ACC112 (cell line): Measurements from ENCODE around the gene RHOG.

Source experiments
- H2AFZ ChIP-seq: fragments of 200-600 bp; sonication (generic); one replicate; pipeline ENCODE4 v1.6.0; 2017; ENCODE audit warnings: antibody characterized with exemption, low read length; ENCODE audit not compliant: unreplicated experiment
- H3K27ac ChIP-seq: fragments of 200-600 bp; sonication (generic); 2 replicates; pipeline ENCODE4 v1.5.1; 2014; ENCODE audit warnings: low read depth, mild to moderate bottlenecking, antibody characterized with exemption, low read length, moderate library complexity
- H3K27me3 ChIP-seq: fragments of 200-600 bp; sonication (generic); 2 replicates; pipeline ENCODE4 v1.6.1; 2014; ENCODE audit warnings: mild to moderate bottlenecking, antibody characterized with exemption, low read length, moderate library complexity, mixed read lengths; ENCODE audit not compliant: insufficient read depth
- H3K36me3 ChIP-seq: fragments of 200-600 bp; sonication (generic); 2 replicates; pipeline ENCODE4 v1.6.1; 2016; ENCODE audit warnings: mild to moderate bottlenecking, antibody characterized with exemption, low read length, moderate library complexity, mixed read lengths; ENCODE audit not compliant: insufficient read depth
- H3K4me1 ChIP-seq: fragments of 200-600 bp; sonication (generic); one replicate; pipeline ENCODE4 v1.6.1; 2016; ENCODE audit warnings: low read length, mixed read lengths; ENCODE audit not compliant: insufficient read depth, unreplicated experiment, control insufficient read depth
- H3K4me3 ChIP-seq: fragments of 200-600 bp; sonication (generic); 2 replicates; pipeline ENCODE4 v1.5.1; 2014; ENCODE audit warnings: mild to moderate bottlenecking, low read depth, low read length
- H3K79me2 ChIP-seq: fragments of 200-600 bp; sonication (generic); one replicate; pipeline ENCODE4 v1.6.0; 2016; ENCODE audit warnings: low read length; ENCODE audit not compliant: control insufficient read depth, unreplicated experiment, insufficient read depth

Gene RHOG

DNA sequence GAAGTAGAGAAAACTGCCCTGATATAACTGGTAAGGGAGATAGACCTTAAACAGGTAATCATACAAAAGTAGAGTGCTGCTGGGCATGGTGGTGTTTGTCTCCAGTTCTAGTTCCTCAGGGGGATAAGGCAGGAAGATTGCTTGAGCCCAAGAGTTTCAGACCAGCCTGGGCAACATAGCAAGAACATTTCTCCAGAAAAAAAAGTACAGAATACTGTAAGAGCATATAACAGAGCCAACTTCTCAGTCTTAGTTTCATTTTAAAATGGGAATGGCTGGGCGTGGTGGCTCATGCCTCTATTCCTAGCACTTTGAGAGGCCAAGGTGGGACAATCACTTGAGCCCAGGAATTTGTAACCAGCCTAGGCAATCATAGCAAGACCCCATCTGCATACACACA is 4.5 kb upstream of the RHOG start:
- H3K79me2 ChIP-seq: peaks cover 4% of the 10 kb centered on the region
- H3K4me3 ChIP-seq: no peak overlapping the region
- H3K4me1 ChIP-seq: peaks cover 6% of the 10 kb centered on the region
- H3K36me3 ChIP-seq: no peaks in the 10 kb centered on the region
- H3K27me3 ChIP-seq: no peaks in the 10 kb centered on the region
- no peak overlapping the region for H3K27ac ChIP-seq
- H2AFZ ChIP-seq: no peak overlapping the region

- Histone ChIP-seq H3K4me1 (peaks cover 11% of the 10 kb centered on the region), H3K27me3 (no peaks in the 10 kb centered on the region), H2AFZ (no peak overlapping the region), H3K4me3 (no peak overlapping the region), H3K36me3 (no peaks in the 10 kb centered on the region), H3K27ac (no peak overlapping the region), H3K79me2 (peaks cover 24% of the 10 kb centered on the region)
Observed at GRCh38 chr11:3843326-3843725, 2.6 kb upstream of the RHOG start.

DNA sequence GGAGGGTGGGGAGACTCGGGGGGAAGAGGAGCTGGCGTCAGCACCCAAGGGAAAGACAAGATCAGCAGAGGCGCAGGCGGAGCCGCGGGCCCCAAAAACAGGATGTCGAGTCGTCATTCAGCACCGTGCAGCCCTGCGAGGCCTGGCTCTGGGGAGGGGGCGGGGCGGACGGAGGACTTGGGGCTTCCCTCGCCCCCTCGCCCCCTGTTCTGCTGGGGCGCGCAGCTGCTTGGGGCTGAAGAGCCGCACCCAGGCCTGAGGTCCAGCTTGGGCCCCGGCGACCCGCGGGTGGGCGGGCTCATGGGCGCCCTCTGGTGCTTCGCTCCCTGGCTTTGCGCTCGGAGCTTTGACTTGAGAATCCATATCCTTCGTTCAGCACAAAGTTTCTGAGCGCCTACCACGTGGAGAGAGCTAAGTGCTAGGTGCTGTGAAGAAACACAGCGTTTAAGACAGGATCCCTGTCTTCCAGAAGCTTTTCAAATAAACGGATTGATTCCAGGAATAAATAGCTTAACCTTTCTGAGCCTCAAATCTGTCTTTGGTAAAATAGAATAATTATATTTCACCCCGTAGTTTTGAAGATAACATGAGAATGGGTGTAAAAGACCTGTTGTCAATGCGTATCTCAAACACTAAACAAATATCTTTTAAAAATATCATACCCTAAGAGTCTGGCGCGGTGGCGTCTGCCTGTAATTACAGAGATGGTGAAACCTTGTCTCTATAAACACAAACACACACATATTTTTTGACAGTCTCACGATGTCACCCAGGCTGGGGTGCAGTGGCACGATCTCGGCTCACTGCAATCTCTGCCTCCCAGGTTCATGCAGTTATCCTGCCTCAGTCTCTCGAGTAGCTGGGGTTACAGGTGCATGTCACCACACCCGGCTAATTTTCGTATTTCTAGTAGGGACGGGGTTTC is 929 bp upstream of the RHOG start:
- H2AFZ ChIP-seq: peak overlapping the region; percentile 64
- H3K4me1 ChIP-seq: peaks cover 27% of the 10 kb centered on the region
- H3K27ac ChIP-seq: peak overlapping the region; percentile 82
- peak overlapping the region; percentile 91 for H3K4me3 ChIP-seq
- H3K27me3 ChIP-seq: no peaks in the 10 kb centered on the region
- H3K36me3 ChIP-seq: no peaks in the 10 kb centered on the region
- H3K79me2 ChIP-seq: peaks cover 39% of the 10 kb centered on the region

GRCh38 chr11:3840004-3840869 is 522 bp downstream of the RHOG start:
- Histone ChIP-seq H3K36me3 (no peaks in the 10 kb centered on the region), H3K27me3 (no peaks in the 10 kb centered on the region), H3K79me2 (peaks cover 52% of the 10 kb centered on the region), H3K4me1 (peaks cover 35% of the 10 kb centered on the region), H3K27ac (peak overlapping the region; percentile 82), H2AFZ (no peak overlapping the region), H3K4me3 (peak overlapping the region; percentile 91)

- Histone ChIP-seq H2AFZ (no peak overlapping the region), H3K79me2 (peaks cover 69% of the 10 kb centered on the region), H3K36me3 (no peaks in the 10 kb centered on the region), H3K27ac (no peak overlapping the region), H3K4me1 (peaks cover 44% of the 10 kb centered on the region), H3K4me3 (peak overlapping the region; percentile 2; the same call in 1 of the 2 replicates), H3K27me3 (no peaks in the 10 kb centered on the region)
Observed at GRCh38 chr11:3838504-3838903, 2.3 kb downstream of the RHOG start.

GRCh38 chr11:3837793-3838192 is 3.0 kb downstream of the RHOG start:
- no peak overlapping the region for H3K27ac ChIP-seq
- no peaks in the 10 kb centered on the region for H3K27me3 ChIP-seq
- H3K79me2 ChIP-seq: peaks cover 75% of the 10 kb centered on the region
- peak overlapping the region; percentile 7; the same call in 1 of the 2 replicates for H3K4me3 ChIP-seq
- no peaks in the 10 kb centered on the region for H3K36me3 ChIP-seq
- H3K4me1 ChIP-seq: peaks cover 44% of the 10 kb centered on the region
- H2AFZ ChIP-seq: no peak overlapping the region

DNA sequence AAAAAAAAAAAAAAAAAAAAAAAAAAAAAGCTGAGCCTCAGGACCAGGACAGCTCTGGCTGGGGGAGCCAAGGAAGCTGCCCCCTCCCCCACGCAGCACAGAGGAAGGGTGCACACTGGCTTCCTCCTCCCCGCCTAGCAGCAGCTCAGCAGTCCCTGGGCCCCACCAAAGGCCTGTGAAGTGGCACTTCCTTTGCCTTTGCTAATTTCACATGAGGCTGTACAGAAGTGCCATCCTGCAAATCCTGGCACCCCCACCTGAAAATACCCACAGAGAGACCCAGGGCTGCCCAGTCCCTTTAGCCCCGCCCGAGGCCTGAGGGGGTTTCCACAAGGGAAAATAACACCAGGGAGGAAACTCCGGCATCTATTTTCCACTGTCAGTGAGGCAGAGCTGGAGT is 3.9 kb downstream of the RHOG start:
- H3K27ac ChIP-seq: no peak overlapping the region
- peaks cover 40% of the 10 kb centered on the region for H3K4me1 ChIP-seq
- no peak overlapping the region for H3K4me3 ChIP-seq
- peaks cover 84% of the 10 kb centered on the region for H3K79me2 ChIP-seq
- H3K36me3 ChIP-seq: no peaks in the 10 kb centered on the region
- H3K27me3 ChIP-seq: no peaks in the 10 kb centered on the region
- no peak overlapping the region for H2AFZ ChIP-seq

- H3K79me2 ChIP-seq: peaks cover 95% of the 10 kb centered on the region
- peaks cover 38% of the 10 kb centered on the region for H3K4me1 ChIP-seq
Observed at GRCh38 chr11:3835751-3836150, 5.0 kb downstream of the RHOG start.

DNA sequence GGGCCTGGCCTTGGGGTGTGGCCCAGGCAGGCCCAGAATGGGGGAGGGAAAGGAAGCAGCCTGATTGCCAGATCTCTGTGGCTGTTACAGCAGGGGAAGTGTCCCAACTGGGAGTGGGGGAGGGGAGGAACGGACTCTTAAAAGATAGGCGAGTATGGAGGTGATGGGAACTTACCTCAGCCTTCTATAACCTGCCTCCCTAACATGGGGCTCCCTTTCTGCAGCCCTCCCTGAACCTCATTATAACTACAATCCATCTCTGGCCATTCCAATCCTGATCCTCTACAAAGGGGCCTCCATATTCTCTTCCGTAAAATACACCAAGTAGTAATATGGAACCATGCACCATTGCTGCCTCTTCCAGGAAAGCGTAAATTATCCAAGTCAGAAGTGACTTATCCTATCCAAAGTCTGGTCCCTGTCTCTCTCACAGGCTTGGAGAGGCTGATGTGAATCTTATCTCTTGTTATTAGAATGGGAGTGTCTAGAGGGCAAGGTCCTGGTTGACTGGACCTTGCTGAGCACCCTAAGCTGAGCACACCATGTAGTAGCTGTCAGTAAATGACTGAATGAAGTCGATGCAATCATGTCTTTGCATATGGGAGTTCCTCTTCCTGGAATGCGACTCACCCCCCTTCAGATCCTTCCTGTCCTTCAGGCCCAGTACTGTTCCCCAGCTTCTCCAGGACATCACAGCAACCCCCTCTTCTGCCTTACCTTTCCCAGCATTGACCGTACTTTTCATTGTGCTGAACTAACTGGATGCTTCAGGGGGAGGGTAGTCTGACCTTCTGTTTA is 5.9 kb downstream of the RHOG start:
- H3K27ac ChIP-seq: no peak overlapping the region

More at GRCh38 chr11:3835751-3836150, 5.0 kb downstream of the RHOG start:
- H3K4me3 ChIP-seq: no peak overlapping the region
- no peaks in the 10 kb centered on the region for H3K36me3 ChIP-seq
- no peaks in the 10 kb centered on the region for H3K27me3 ChIP-seq
- no peak overlapping the region for H2AFZ ChIP-seq
- H3K27ac ChIP-seq: no peak overlapping the region

GRCh38 chr11:3834349-3834663 is 6.5 kb downstream of the RHOG start:
- Histone ChIP-seq H3K36me3 (no peaks in the 10 kb centered on the region), H3K27ac (no peak overlapping the region), H3K79me2 (peaks cover 92% of the 10 kb centered on the region), H3K27me3 (no peaks in the 10 kb centered on the region), H2AFZ (no peak overlapping the region), H3K4me3 (no peak overlapping the region), H3K4me1 (peaks cover 38% of the 10 kb centered on the region)

More for the DNA sequence above, 5.9 kb downstream of the RHOG start:
- Histone ChIP-seq H2AFZ (no peak overlapping the region), H3K4me3 (no peak overlapping the region; the same call in 1 of the 2 replicates), H3K79me2 (peaks cover 95% of the 10 kb centered on the region), H3K4me1 (peaks cover 38% of the 10 kb centered on the region), H3K36me3 (no peaks in the 10 kb centered on the region), H3K27me3 (no peaks in the 10 kb centered on the region)
